Activated CD4-positive, CD25-positive, alpha-beta regulatory T cell treated with anti-CD3 and anti-CD28 coated beads, Interleukin-2, amount 50 U/mL, for 16 hours (primary cell): Measurements from ENCODE around the gene AIFM3.

Experiments used
- DNase-seq: peaks from one replicate; pipeline ENCODE4 v3.0.0-alpha.2; 2020; ENCODE audit warnings: low read depth, low spot score

Gene AIFM3

DNA sequence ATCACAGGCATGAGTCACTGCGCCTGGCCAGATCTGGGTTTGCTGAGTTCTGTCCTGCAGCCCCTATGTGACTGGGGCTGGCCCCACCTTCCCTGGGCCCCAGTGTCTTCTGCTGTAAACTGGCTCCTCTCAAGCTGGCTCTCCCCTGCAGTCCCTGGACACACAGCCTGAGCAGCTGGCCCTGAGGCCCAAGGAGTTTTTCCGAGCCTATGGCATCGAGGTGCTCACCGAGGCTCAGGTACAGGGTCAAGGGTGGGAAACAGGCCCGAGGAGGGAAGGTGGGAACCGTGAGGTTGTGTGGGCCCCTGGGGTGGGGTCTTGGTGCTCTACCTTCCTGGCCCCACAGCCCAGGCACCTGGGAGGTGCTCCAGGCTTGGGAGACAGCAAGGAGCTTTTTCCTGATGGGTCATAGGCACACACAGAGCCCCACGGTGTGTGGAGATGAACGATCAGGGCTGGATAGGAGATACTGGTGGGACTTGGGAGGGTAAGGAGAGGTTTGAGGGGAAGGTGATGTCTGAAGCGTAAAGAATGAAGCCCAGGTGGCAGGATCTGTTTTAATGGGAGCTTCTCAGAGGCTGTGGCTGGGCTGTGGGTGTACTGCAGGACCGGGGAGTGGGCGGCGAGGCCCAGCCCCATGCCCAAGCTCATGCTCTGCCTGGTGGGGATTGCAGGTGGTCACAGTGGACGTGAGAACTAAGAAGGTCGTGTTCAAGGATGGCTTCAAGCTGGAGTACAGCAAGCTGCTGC, 8.7 kb downstream of the AIFM3 start:
- no peak for DNase-seq

- DNase-seq = no peak
These were observed 9.3 kb downstream of the AIFM3 start for GRCh38 chr22:20976291-20976877.

- DNase-seq = no peak
These were observed 10.0 kb downstream of the AIFM3 start for GRCh38 chr22:20977019-20977418.

DNA sequence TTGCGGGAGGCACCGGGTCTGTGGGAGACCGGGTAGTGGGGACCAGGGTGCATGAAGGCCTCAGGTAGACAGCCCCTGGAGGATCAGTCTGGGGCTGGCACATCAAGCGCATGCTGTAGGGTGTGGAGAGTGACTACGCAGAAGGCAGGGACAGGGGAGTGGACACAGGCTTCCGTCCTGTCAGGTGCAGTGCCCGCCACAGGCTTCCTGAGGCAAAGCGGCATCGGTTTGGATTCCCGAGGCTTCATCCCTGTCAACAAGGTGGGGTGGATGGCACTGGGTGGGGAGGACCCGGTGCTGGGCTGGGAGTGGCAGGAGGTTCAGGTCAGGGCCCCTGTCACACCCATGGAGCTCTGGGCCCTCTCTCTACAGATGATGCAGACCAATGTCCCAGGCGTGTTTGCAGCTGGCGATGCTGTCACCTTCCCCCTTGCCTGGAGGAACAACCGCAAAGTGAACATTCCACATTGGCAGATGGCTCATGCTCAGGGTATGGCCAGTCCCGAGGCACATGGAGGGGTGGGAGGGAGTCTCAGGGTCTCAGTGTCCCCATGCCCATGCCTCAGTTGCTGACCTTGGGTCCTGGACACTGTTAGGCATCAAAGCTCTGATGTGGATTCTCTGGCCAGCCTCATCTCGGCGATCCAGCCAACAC, 10.6 kb downstream of the AIFM3 start:
- DNase-seq = no peak

DNA sequence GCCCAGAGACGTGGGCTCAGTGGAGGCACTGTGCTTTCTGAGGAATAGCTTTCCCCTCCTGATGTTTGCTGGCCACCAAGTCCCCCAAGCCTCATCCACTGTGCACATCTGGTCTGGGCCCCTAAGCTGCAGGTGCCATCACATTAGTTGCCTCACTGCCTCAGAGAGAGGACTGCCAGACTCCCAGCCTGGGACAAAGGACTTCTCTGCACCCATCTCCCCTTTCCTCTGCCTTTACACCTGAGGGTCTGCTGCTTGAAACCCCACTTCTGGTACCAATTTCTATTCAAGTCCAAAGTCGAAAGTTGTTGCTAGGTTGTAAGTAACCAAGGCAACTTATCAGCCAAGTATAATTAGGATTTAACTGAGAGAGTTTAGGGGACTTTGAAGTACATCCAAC, 11.4 kb downstream of the AIFM3 start:
- no peak for DNase-seq

DNA sequence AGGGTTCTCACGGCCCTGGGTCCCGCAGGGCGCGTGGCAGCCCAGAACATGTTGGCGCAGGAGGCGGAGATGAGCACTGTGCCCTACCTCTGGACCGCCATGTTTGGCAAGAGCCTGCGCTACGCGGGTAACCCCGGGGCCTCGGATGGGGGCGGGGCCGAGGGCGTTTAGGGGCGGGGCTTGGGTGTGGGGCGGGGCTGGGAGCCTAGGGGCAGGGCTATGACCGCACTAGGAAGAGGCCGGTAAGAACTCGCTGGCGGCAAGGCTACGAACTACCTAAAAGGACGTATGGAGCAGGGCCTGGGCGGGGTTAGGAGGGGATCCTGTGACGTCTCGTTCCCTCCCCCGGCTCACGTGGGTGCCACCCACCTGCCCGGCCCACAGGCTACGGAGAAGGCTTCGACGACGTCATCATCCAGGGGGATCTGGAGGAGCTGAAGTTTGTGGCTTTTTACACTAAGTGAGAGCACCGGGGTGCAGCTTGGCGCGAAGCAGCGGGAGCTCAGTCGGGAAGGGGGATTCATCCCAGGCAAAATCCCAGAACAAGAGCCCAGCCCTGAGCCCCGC, 12.3 kb downstream of the AIFM3 start:
- DNase-seq = no peak

DNA sequence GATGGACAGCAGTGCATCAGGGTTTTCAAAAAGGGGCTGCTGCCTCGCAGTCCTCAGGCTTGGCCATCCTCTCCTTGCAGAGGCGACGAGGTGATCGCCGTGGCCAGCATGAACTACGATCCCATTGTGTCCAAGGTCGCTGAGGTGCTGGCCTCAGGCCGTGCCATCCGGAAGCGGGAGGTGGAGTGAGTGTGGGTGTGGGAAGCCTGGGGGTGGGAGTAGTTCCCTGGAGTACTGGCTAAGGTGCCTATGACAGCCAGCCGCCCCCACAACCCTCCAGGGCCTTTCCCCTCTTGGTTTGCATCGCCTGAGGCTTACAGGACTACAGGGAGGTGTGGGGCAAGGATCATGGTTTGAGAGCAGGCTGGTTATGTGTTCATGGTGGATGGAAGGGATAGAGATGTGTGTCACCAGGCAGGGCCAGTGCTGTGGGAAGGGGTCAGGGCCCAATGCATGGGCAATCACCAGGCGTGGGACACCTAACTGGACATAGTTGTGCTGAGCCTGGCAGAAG, 12.9 kb downstream of the AIFM3 start:
- DNase-seq = no peak

DNA sequence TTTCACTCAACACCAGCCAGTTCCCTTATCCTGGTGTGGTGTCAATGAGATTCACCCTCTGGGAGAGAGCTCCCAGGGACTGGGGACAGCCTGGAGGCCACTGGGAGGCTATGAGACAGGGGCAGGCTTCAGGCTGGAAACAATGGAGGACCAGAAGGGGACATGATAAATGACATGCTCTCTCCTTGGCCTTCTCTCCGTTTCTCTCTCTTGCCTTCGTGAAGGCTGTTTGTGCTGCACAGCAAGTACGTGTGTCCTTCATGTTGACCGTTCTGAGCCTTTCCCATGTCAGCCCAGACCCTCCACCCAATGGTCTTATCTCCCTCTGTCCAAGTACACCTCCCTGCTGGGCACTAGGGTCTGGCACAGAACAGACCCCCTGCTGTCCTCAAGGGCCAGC, 13.5 kb downstream of the AIFM3 start:
- no peak for DNase-seq

GRCh38 chr22:20980938-20981722, 14.1 kb downstream of the AIFM3 start:
- DNase-seq = no peak

DNA sequence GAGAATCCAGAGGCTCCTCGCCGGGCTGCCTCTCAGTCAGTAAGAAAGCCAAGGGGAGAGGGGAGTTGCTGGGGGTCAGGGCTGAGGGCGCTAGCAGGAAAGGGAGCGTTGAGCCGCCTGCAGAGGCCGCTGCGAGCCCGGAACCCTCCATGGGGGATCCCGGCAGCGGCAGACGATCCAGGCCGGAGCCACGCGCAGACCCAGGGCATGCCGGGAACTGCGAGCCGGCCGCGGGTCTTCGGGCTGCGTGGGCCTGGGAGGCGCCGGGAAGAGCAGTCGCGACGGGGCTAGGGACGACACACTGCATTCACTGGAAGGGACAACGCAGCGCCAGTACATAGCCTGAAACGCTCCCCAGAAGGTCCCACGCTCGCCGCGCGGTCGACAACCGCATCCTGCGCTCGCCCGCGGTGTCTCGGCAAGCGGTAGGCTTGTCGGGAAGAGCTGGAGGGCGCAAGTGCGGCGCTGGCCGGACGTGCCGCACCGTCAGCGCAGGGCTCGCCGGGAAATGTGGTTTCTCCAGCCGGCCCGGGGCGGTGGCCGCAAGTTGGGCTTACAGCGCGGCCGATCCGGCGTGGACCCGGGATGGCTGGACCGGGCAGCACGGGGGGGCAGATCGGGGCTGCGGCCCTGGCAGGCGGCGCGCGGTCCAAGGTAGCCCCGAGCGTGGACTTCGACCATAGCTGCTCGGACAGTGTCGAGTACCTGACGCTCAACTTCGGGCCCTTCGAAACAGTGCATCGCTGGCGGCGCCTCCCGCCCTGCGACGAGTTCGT, 14.9 kb downstream of the AIFM3 start, which contains the start of gene LZTR1:
TSS of gene LZTR1 (plus strand) at position 511 of the 776 bp plus-strand sequence. CDS start at position 586, 75 bp downstream.
- peak; percentile 56 for DNase-seq

DNA sequence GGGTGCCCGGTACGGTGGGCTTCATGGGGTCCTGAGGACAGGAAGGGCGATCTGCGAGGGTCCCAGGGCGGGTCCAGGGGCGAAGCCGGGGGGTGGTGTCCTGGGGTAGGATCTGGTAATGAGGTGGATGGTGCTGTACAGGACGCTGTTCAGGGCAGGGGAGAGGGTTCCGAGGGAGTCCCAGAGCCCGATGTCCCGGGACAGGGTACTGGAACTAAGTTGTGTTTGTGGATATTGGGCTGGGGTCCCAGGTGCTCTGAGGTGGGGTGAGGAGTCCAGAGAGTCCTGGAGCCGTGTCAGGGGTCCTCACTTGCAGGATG, 15.5 kb downstream of the AIFM3 start:
- no peak for DNase-seq

DNA sequence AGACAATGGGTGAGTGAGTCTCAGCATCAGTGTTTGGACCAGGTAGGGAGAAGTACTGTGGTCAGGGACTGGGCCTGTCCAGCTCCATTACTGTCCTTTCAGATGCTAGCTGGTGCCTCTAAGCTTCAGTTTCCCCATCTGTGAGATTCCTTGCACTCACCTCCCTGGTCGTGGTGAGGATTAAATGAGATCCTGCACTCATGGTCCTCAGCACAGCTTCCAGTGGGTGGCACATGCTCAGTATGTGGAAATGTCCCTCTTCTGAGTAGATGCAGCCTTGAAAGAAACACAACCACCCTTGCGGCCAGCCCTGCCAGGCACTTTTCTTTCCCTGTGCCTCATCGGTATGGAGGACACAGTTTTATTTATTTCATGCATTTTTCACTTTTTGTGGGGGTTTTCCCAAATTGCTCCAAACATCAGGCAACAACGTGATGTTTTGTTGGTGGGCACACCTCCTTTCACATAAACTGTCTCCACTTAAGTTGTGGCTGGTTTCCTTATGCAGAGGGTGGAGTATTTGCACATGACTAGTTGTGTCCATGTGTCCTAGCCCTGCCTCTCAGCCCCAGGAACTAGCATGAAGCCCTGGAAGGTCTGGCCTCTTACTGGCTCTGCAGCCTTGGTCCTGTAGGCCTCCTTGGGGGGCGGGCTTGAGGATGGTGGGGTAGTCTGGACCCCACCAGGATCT, 16.2 kb downstream of the AIFM3 start:
- DNase-seq = no peak

DNA sequence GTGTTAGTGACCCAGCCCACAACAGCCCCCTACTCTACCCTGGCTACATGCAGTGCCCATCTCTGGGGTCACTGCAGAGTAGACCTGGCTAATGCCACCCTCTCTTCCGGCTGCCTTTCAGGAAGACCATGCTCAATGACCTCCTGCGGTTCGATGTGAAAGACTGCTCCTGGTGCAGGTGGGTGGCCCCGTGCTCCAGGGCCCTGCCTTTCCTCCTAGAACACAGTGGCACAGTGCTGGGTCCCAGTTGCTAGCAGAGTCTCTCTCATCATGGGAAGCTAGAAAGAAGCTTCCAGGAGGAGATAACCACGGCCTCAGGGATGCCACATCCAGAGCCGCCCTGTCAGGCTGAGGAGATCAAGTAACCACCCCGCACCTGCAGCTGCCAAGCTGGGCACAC, 18.7 kb downstream of the AIFM3 start:
- DNase-seq = no peak

- DNase-seq = no peak
These were observed 19.3 kb downstream of the AIFM3 start for GRCh38 chr22:20986365-20986764.

GRCh38 chr22:20987375-20987774, 20.3 kb downstream of the AIFM3 start:
- no peak for DNase-seq

GRCh38 chr22:20988573-20989322, 21.7 kb downstream of the AIFM3 start:
- DNase-seq = no peak

- DNase-seq = no peak
These were observed 22.5 kb downstream of the AIFM3 start for GRCh38 chr22:20989323-20990138.
